Fibroblast of mammary gland (primary cell): ENCODE data around the gene RAB11FIP5.
"Not testable (repeated sequence)": the region's sequence is repeated elsewhere in the genome, so short reads cannot be mapped to it uniquely, and the experiment has no call there.

ENCODE experiments used
- DNase-seq: peaks from one replicate; pipeline ENCODE4 v3.0.0-alpha.2; 2010; ENCODE audit warnings: low read depth
- H3K4me3 ChIP-seq: 2 replicates; pipeline ENCODE4 v1.5.1; 2011; ENCODE audit warnings: low read depth, mild to moderate bottlenecking, low read length, moderate library complexity; ENCODE audit not compliant: control insufficient read depth
- TF ChIP-seq, protein P1 (sequence below): conservative IDR thresholded peaks from 2 replicates; pipeline ENCODE4 v1.5.1; 2011; ENCODE audit warnings: low read depth, low read length, inconsistent platforms; ENCODE audit not compliant: control insufficient read depth, insufficient read depth

Gene RAB11FIP5

DNA sequence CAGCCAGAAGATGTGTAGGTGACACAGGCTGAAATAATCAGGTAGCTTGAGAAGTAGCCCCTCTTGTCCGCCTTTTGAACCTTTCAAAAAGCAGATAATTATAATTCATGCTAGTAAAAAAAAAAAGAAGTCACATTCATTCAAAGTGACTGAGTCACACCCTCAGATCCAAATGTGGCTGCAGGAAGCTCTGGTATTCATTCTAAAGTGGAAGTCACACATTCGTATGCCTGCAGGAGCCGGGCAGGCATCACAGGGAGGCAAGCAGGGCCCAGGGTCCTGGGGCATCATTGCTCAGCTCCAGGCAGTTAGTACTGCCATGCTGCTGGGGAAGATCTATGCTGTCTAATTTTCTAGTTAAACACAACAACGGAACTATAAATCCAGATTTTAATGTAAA, 21.7 kb upstream of the RAB11FIP5 start:
- no peak overlapping the region for H3K4me3 ChIP-seq
- DNase-seq, result no peak
- TF ChIP-seq, protein P1, sequence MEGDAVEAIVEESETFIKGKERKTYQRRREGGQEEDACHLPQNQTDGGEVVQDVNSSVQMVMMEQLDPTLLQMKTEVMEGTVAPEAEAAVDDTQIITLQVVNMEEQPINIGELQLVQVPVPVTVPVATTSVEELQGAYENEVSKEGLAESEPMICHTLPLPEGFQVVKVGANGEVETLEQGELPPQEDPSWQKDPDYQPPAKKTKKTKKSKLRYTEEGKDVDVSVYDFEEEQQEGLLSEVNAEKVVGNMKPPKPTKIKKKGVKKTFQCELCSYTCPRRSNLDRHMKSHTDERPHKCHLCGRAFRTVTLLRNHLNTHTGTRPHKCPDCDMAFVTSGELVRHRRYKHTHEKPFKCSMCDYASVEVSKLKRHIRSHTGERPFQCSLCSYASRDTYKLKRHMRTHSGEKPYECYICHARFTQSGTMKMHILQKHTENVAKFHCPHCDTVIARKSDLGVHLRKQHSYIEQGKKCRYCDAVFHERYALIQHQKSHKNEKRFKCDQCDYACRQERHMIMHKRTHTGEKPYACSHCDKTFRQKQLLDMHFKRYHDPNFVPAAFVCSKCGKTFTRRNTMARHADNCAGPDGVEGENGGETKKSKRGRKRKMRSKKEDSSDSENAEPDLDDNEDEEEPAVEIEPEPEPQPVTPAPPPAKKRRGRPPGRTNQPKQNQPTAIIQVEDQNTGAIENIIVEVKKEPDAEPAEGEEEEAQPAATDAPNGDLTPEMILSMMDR, result no peak

DNA sequence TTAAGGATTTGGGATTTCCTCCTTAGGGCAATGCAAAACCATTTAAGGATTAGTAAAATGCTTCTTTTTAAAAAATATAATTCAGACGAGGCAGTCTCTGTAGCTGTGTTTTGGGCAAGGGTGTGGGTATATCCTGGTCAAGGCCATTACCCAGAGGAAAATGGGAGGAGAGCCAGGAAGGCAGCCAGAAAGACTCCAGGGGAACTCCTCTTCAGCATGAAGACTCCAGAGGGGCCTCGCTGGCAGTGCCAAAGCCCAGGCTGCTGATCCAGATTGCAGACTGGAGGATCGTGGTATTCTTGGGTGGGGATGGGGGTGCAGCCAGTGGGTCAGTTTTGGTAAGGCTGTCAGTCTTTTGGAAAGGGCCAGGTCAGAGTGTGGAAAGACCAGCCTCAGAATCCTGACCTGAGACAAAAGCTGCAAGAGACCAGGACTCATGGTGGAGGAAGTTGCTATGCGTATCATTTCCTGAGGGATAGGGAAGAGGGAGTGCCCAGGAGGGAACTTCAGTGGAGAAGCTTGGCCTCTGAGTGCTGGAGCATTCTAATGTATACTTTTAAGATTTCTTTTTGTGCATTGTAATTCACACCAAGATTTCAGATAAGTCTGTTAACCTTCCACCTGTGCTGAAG, 20.9 kb upstream of the RAB11FIP5 start:
- no peak for DNase-seq
- TF ChIP-seq, protein P1, result no peak
- no peak overlapping the region for H3K4me3 ChIP-seq

DNA sequence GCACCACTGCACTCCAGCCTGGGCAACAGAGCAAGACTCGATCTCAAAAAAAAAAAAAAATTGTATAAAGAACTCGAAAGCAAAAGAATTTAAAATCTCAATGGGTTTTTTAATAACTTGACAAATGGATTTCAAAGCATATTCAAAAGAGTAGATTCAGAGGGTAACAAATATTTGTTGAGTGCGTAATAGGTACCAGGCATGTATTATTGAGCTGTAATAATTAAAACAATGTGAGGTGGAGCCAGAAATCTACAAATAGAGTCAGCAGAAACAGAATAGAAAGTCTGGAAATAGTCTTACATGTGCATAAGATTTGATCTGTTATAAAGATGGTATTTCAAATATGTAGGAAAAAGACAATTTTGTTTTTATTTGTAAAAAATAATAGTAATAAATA, 19.1 kb upstream of the RAB11FIP5 start:
- peak; percentile 20 for DNase-seq
- no peak overlapping the region for H3K4me3 ChIP-seq
- TF ChIP-seq, protein P1, result no peak

DNA sequence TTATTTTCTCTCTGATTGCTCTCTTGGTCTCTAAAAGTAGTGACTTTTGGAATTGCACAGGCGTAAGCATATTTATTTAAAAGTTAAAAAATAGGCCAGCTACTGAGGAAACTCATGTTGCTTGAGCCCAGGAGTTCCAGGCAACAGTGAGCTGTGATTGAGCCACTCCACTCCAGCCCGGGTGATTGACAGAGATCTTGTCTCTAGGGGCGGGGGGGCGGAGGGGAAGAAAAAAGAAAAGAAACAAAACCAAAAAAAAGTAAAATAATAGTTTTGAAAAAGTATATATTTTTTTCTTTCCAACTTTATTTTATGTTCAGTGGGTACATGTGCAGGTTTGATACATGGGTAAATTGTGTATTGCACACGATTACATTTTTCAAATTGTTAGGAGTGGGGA, 18.0 kb upstream of the RAB11FIP5 start:
- DNase-seq, result no peak
- TF ChIP-seq, protein P1, result no peak

DNA sequence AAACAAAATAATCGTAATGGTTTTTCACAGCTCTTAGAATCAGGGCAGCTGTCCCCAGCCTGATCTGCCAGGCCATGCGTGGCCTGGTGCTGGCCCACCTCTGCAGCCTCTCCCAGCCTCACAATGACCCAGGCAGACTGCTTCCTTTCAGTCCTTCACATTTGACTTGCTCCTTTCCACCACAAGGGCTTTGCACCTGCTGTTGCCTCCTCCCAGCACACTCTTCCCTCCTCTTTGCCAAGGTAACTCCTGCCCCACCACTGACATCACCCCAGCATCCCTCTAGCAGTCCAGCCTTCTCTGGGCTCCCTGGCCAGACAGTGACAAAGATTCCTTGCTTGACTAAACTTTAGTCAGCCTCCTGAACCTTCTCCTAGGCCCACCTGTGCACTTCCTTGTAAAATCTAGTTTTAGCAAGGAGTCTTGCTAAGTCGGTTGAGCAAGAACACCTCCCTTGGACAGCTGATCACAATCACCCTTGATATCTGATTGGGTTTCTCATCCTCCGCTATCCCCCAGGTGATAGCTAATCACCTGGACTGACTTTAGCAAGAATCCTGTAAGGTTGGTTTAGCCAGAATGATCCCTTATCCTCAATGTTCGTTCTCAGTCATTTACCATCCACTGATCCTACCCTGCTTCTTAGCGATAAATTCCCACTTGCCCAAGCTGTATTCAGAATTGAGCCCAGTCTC, 16.2 kb upstream of the RAB11FIP5 start:
- DNase-seq, result no peak
- H3K4me3 ChIP-seq, result no peak overlapping the region
- TF ChIP-seq, protein P1, result no peak

More for the DNA sequence above, 18.0 kb upstream of the RAB11FIP5 start:
- H3K4me3 ChIP-seq, result no peak overlapping the region

DNA sequence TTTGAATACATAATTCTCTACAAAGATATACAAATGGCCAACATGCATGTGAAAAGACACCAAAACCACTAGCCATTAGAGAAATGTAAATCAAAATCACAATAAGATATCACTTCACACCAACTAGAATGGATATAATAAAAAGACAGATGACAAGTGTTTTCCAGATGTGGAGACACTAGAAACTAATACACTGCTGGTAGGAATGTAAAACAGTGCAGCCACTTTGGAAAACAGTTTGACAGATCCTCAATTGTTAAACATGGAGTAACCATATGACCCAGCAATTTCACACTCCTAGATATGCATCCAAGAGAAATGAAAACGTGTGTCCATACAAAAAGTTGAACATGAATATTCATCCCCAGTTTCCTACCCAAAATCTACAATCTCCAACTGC, 9.8 kb upstream of the RAB11FIP5 start:
- TF ChIP-seq, protein P1, result no peak
- no peak for DNase-seq
- no peak overlapping the region for H3K4me3 ChIP-seq

DNA sequence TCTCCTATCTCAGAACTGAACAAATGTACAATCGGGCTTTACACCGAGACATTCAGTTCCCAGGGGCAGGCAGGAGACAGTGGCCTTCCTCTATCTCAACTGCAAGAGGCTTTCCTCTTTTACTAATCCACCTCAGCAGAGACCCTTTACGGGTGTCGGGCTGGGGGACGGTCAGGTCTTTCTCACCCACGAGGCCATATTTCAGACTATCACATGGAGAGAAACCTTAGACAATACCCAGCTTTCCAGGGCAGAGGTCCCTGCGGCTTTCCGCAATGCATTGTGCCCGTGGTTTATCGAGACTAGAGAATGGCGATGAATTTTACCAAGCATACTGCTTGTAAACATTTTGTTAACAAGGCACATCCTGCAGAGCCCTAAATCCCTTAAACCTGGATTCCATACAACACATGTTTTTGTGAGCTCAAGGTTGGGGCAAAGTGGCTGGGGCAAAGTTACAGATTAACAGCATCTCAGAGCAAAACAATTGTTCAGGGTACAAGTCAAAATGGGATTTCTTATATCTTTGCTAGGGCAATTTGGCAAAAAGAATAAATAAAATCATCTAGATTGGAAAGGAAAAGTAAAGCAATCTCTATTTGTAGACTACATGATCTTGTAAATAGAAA, 7.0 kb upstream of the RAB11FIP5 start:
- not testable (repeated sequence) for DNase-seq, H3K4me3 ChIP-seq
